SK-N-SH (cell line): ENCODE measurements around the gene PGF. TPM values are rescaled to one million over a fixed set of nuclear protein-coding genes. Genes with fewer than 3 reads are reported as not detected.

Experiments used
- CHD2 ChIP-seq: fragments of 150-350 bp; IDR thresholded peaks from 2 replicates; pipeline ENCODE4 v1.6.1; 2018; ENCODE audit warnings: low read length; ENCODE audit not compliant: partially characterized antibody
- CTCF ChIP-seq: fragments of 200-600 bp; sonication (generic); IDR thresholded peaks from 2 replicates; pipeline ENCODE4 v1.6.1; 2017; ENCODE audit warnings: antibody characterized with exemption, mild to moderate bottlenecking, moderate library complexity
- EP300 ChIP-seq, 2 experiments: IDR thresholded peaks; 2 replicates each; pipeline versions ENCODE4 v1.4.0 to v1.6.1; 2012; ENCODE audit warnings: borderline replicate concordance in 1 of 2, low read depth in 1 of 2, low read length in 1 of 2
- EZH2phosphoT487 ChIP-seq: fragments of 200-600 bp; sonication (generic); IDR thresholded peaks from 2 replicates; pipeline ENCODE4 v1.6.1; 2017; ENCODE audit warnings: low read depth, mixed run types, mild to moderate bottlenecking, antibody characterized with exemption, moderate library complexity, borderline replicate concordance
- FOXJ3 ChIP-seq: sonication (generic); formaldehyde crosslinking; IDR thresholded peaks from 2 replicates; pipeline ENCODE4 v1.5.1; 2020; ENCODE audit warnings: mild to moderate bottlenecking, missing genetic modification reagents
- FOXM1 ChIP-seq: IDR thresholded peaks from 2 replicates; pipeline ENCODE4 v1.4.0; 2012; ENCODE audit warnings: low read depth, mild to moderate bottlenecking
- GABPA ChIP-seq: IDR thresholded peaks from 2 replicates; pipeline ENCODE4 v1.4.0; 2012; ENCODE audit warnings: low read depth, mild to moderate bottlenecking
- GATA2 ChIP-seq: sonication (generic); formaldehyde crosslinking; IDR thresholded peaks from 2 replicates; pipeline ENCODE4 v1.5.0; 2020; ENCODE audit warnings: mild to moderate bottlenecking, missing genetic modification reagents
- IRF3 ChIP-seq: fragments of 150-350 bp; IDR thresholded peaks from 2 replicates; pipeline ENCODE4 v1.6.1; 2016; ENCODE audit warnings: mild to moderate bottlenecking, low read depth, low read length
- JUND ChIP-seq: IDR thresholded peaks from 2 replicates; pipeline ENCODE4 v1.4.0; 2012
- MXI1 ChIP-seq: IDR thresholded peaks from 2 replicates; pipeline ENCODE4 v1.6.1; 2012; ENCODE audit warnings: mild to moderate bottlenecking, low read depth, low read length, improper control_type of control experiment
- NFIC ChIP-seq: IDR thresholded peaks from 2 replicates; pipeline ENCODE4 v1.4.0; 2012; ENCODE audit warnings: borderline replicate concordance
- NRF1 ChIP-seq: IDR thresholded peaks from 2 replicates; pipeline ENCODE4 v1.6.1; 2012; ENCODE audit warnings: low read depth, mild to moderate bottlenecking, low read length
- RAD21 ChIP-seq: IDR thresholded peaks from 2 replicates; pipeline ENCODE4 v1.6.1; 2012; ENCODE audit warnings: mild to moderate bottlenecking, low read length
- RFX5 ChIP-seq: IDR thresholded peaks from 2 replicates; pipeline ENCODE4 v1.6.1; 2012; ENCODE audit warnings: mild to moderate bottlenecking, improper control_type of control experiment, low read length
- RXRA ChIP-seq: IDR thresholded peaks from 2 replicates; pipeline ENCODE4 v1.4.0; 2012; ENCODE audit warnings: low read depth, mild to moderate bottlenecking, borderline replicate concordance
- SIN3A ChIP-seq: IDR thresholded peaks from 2 replicates; pipeline ENCODE4 v1.6.1; 2012; ENCODE audit warnings: low read depth, mild to moderate bottlenecking, low read length, moderate library complexity, borderline replicate concordance
- USF1 ChIP-seq: IDR thresholded peaks from 2 replicates; pipeline ENCODE4 v1.4.0; 2012; ENCODE audit warnings: low read depth, borderline replicate concordance
- YY1 ChIP-seq: IDR thresholded peaks from 2 replicates; pipeline ENCODE4 v1.4.0; 2012; ENCODE audit warnings: low read depth, mild to moderate bottlenecking
- ZBTB33 ChIP-seq: IDR thresholded peaks from 2 replicates; pipeline ENCODE4 v1.4.0; 2012; ENCODE audit warnings: low read depth, borderline replicate concordance
- polyA plus RNA-seq, 3 experiments: library from polyadenylated mRNA; depleted of rRNA; stranded (reverse); fragments of >200 nt; gene quantifications; 2 replicates each; pipeline ENCODE4 v1.2.3, GENCODE V29; 2012

PGF gene
- polyA plus RNA-seq, 1 of the 3 experiments (the other 2 are of a cell fraction): 4.4 TPM

GRCh38 chr14:75002392-75003249 lies 47.2 kb upstream of the PGF start, which contains the start of gene EIF2B2 (continued):
- TF ChIP-seq IRF3 (peak; percentile 50; the same call in 1 of the 2 replicates), EP300 (IDR thresholded peaks at IDR 0.05; ENCODE audit: borderline replicate concordance in 1 of 2, low read depth in 1 of 2, low read length in 1 of 2) (no peak; a peak in 1 of 4 replicates), NFIC (no peak), FOXM1 (no peak), USF1 (no peak), MXI1 (peak; percentile 77), CHD2 (peak; percentile 65), RFX5 (peak; percentile 84), YY1 (no peak), CTCF (no peak), FOXJ3 (CRISPR knock-in tag) (no peak), GATA2 (CRISPR knock-in tag) (no peak), SIN3A (peak; percentile 79; the same call in 1 of the 2 replicates), RAD21 (peak; percentile 39), NRF1 (no peak), GABPA (peak; percentile 98), EZH2phosphoT487 (no peak), RXRA (no peak; the same call in 1 of the 2 replicates), JUND (no peak), ZBTB33 (no peak)
